Measurements from ENCODE around the gene PEX3. TPM values are rescaled to one million over a fixed set of nuclear protein-coding genes. Genes with fewer than 3 reads are reported as not detected.
"Not testable (repeated sequence)": the region's sequence is repeated elsewhere in the genome, so short reads cannot be mapped to it uniquely, and the experiment has no call there.

The PEX3 gene
- total and polyA plus RNA-seq, 2 of the 4 experiments (the other 2 are of a cell fraction): 13.3 to 13.7 TPM

DNA sequence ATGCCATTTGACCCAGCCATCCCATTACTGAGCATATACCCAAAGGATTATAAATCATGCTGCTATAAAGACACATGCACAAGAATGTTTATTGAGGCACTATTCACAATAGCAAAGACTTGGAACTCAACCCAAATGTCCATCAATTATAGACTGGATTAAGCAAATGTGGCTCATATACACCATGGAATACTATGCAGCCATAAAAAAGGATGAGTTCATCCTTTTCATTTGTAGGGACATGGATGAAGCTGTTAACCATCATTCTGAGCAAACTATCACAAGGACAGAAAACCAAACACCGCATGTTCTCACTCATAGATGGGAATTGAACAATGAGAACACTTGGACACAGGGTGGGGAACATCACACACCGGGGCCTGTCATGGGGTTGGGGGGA, 2.7 kb upstream of the PEX3 start:
- BruUV-seq (replicated peaks); H3K9ac ChIP-seq (ENCODE audit: low read depth, low read length); H2BK20ac ChIP-seq (ENCODE audit: low read depth, low read length); dilution Hi-C loops (cut with HindIII; ENCODE audit: low sequenced_read_pairs, unreplicated experiment); H2BK120ac ChIP-seq (ENCODE audit: low read depth, low read length); ATAC-seq (ENCODE audit: low read depth); H3K23ac ChIP-seq (ENCODE audit: low read depth, low read length); H2AFZ ChIP-seq (replicated peaks; ENCODE audit: low read length, poor library complexity); in situ Hi-C loops (cut with MboI; ENCODE audit: low sequenced_read_pairs); H4K91ac ChIP-seq (ENCODE audit: insufficient read depth, low read depth, low read length); H3K14ac ChIP-seq (replicated peaks; ENCODE audit: low read depth, low read length); H2AK5ac ChIP-seq (ENCODE audit: low read depth, low read length); H3K27ac ChIP-seq (ENCODE audit: insufficient read depth, low read length); H3K4me2 ChIP-seq (ENCODE audit: low read depth, low read length); POLR2A ChIA-PET (ENCODE audit: unreplicated experiment); H3K56ac ChIP-seq (ENCODE audit: extremely low read depth, insufficient read depth, low read length); H3K36me3 ChIP-seq (ENCODE audit: control insufficient read depth, insufficient read depth, low read length); H3K9me3 ChIP-seq (ENCODE audit: control insufficient read depth, insufficient read depth, low read length); H3K27me3 ChIP-seq (ENCODE audit: control insufficient read depth, insufficient read depth, low read length); H2BK15ac ChIP-seq (ENCODE audit: low read depth, low read length); H3K9me1 ChIP-seq (ENCODE audit: insufficient read depth, low read length); H4K5ac ChIP-seq (ENCODE audit: low read depth, low read length); H4K8ac ChIP-seq (ENCODE audit: low read depth in 2 of 2, low read length in 2 of 2); H2BK5ac ChIP-seq (ENCODE audit: low read depth, low read length, poor library complexity, severe bottlenecking); H4K20me1 ChIP-seq (ENCODE audit: insufficient read depth, low read length); H3K4ac ChIP-seq (ENCODE audit: low read depth, low read length); DNase-seq; H2AK9ac ChIP-seq (replicated peaks; ENCODE audit: low read depth, low read length, poor library complexity); H3K18ac ChIP-seq (ENCODE audit: low read depth, low read length); H3K4me1 ChIP-seq (ENCODE audit: control insufficient read depth, insufficient read depth, low read length); H3K4me3 ChIP-seq (ENCODE audit: insufficient read depth, low read depth, low read length): not testable (repeated sequence)
- peaks cover 18 to 42% of the 10 kb centered on the region in 2 experiments for H3K79me1 ChIP-seq (ENCODE audit: low read depth in 1 of 2, low read length in 2 of 2)
- CTCF ChIA-PET: interaction anchor here (0.7 kb wide), 2 partner anchors 62 to 96 kb away, joined by 3 to 6 read pairs; no protein-coding TSS in a partner anchor
- intact Hi-C loops (cut with micrococcal nuclease): loop anchor here (10.0 kb wide), 1 partner anchor 567 kb away; no protein-coding TSS in a partner anchor
- no CpG with 5 or more reads among the region's 2 CpGs for WGBS, 2 experiments (ENCODE audit: extremely low coverage in 2 of 2, insufficient read length in 1 of 2)
